ENCODE results near the gene RITA1. TPM values are rescaled to one million over a fixed set of nuclear protein-coding genes. Genes with fewer than 3 reads are reported as not detected.
"Not testable (repeated sequence)": the region's sequence is repeated elsewhere in the genome, so short reads cannot be mapped to it uniquely, and the experiment has no call there.

The RITA1 gene
- total RNA-seq, 4 donors from 2014 or later, result 12.3 to 21.4 (median 16.2) TPM

DNA sequence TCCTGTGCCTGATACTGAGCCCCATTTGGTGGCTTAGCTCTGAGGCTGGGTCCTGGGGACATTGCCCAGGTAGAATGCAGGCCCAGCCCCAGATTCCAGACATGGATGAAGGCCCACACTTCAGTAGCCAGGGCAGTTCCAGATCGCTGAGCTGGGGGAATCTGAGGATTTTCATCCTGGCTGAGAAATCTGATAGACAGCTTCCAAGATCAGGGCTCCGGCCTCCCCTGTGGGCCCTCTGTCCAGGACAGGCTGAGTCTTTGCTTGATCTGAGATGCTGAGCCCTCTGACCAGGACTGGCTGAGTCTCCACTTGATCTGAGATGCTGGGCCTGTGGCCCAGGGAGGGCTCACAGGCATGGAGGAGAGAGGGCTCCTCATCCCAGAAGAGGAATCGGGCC lies 46.7 kb upstream of the RITA1 start:
- Histone ChIP-seq H3K27me3 (peaks cover 0 to 54% (median 7%) of the 10 kb centered on the region in 4 donors), H3K36me3 (no peaks in the 10 kb centered on the region), H3K4me1 (peaks cover 0 to 10% (median 5%) of the 10 kb centered on the region in 4 donors), H3K9me3 (no peaks in the 10 kb centered on the region), H3K27ac (replicated peaks in 1 of 4) (no peak overlapping the region), H3K4me3 (no peak overlapping the region)
- DNase-seq (ENCODE audit: extremely low spot score), result no peak
- TF ChIP-seq POLR2AphosphoS5 (IDR thresholded peaks at IDR 0.05), result no peak
- TF ChIP-seq EP300 (IDR thresholded peaks at IDR 0.05), result no peak
- TF ChIP-seq, protein P1, sequence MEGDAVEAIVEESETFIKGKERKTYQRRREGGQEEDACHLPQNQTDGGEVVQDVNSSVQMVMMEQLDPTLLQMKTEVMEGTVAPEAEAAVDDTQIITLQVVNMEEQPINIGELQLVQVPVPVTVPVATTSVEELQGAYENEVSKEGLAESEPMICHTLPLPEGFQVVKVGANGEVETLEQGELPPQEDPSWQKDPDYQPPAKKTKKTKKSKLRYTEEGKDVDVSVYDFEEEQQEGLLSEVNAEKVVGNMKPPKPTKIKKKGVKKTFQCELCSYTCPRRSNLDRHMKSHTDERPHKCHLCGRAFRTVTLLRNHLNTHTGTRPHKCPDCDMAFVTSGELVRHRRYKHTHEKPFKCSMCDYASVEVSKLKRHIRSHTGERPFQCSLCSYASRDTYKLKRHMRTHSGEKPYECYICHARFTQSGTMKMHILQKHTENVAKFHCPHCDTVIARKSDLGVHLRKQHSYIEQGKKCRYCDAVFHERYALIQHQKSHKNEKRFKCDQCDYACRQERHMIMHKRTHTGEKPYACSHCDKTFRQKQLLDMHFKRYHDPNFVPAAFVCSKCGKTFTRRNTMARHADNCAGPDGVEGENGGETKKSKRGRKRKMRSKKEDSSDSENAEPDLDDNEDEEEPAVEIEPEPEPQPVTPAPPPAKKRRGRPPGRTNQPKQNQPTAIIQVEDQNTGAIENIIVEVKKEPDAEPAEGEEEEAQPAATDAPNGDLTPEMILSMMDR (IDR thresholded peaks at IDR 0.05), result no peak
- 88% methylated on average over 3 of the region's 3 CpGs for WGBS
- intact Hi-C loops (cut with DNase I), result no loop called here

DNA sequence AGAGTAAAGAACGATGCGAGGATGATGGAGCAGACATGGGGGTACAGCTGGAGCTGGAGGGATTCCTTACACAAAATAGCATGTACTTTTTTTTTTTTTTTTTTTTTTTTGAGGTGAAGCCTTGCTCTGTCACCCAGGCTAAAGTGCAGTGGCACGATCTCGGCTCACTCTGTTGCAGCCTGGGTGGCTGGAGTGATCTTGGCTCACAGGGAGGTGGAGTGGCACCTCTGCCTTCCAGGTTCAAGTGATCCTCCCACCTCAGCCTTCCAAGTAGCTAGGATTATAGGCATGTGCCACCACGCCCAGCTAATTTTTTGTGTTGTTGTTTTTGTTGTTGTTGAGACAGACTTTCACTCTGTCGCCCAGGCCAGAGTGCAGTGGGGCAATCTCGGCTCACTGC lies 44.8 kb upstream of the RITA1 start:
- Histone ChIP-seq H3K4me1 (peaks cover 0 to 5% (median 1%) of the 10 kb centered on the region in 4 donors), H3K27ac (replicated peaks in 1 of 4) (no peak overlapping the region), H3K9me3 (no peaks in the 10 kb centered on the region), H3K36me3 (no peaks in the 10 kb centered on the region), H3K4me3 (no peak overlapping the region), H3K27me3 (peaks cover 0 to 35% (median 0%) of the 10 kb centered on the region in 4 donors)
- TF ChIP-seq EP300 (IDR thresholded peaks at IDR 0.05) (no peak), POLR2AphosphoS5 (IDR thresholded peaks at IDR 0.05) (no peak), POLR2A (IDR thresholded peaks at IDR 0.05; ENCODE audit: low read depth) (no peak)
- TF ChIP-seq, protein P1 (IDR thresholded peaks at IDR 0.05), result no peak
- intact Hi-C loops (cut with DNase I), result no loop called here
- DNase-seq (ENCODE audit: extremely low spot score), result no peak
- WGBS, result 83% methylated on average over 7 of the region's 7 CpGs

DNA sequence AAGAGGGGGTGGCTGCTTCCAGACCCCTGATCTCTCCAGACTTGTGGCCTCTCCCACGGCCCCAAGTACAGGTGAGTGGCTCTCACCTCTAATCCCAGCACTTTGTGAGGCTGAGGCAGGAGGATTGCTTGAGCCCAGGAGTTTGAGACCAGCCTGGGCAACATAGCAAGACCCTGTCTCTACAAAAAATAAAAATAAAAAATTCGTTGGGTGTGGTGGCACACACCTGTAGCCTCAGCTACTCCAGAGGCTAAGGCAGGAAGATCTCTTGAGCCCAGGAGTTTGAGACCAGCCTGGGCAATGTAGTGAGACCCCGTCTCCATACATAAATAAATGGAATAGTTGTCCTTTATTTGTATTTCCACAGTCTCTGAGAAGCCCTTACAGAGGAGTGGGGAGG lies 43.8 kb upstream of the RITA1 start:
- H3K4me1 ChIP-seq; H3K4me3 ChIP-seq; H3K9me3 ChIP-seq; DNase-seq (ENCODE audit: extremely low spot score); intact Hi-C loops (cut with DNase I); H3K36me3 ChIP-seq: not testable (repeated sequence)
- 73% methylated on average over 3 of the region's 3 CpGs for WGBS
- Histone ChIP-seq H3K27me3 (peaks cover 0 to 25% (median 0%) of the 10 kb centered on the region in 4 donors), H3K27ac (replicated peaks in 1 of 4) (peak overlapping the region in 1 of 4 donors; percentile 40)

DNA sequence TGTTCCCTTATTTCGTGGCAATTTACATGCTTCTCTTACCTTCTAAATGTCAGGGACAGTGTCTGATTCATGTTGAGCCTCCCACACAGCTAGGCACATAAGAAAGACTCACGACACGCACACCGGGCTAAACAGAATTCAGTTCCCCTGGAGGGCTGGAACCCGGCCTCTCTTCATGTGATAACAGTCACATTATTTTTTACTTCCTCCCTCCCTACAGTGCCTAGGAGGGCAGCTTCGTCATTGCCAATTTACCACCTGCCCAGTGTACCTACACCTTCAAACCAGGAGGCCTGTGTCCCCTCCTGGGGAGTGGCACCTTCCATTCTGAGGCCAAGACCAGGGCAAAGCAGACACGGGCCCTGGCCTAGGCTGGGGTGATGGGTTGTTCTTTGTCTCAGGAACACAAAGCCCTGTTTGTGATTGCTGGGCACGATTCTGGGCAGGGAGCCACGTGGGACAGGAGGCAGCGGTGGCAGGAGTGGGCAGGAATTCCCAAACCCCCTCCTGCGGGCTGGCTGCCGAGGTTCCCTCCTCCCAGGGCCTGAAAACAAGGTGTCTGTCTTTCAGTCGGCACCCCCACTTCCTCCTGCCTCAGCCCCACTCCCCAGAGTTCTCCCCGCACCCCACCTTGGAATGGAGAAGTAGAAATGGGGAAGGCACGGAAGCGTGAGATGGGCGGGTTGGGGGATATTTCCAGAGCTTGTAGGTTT lies 43.2 kb upstream of the RITA1 start:
- H3K4me1 ChIP-seq, result no peaks in the 10 kb centered on the region
- H3K9me3 ChIP-seq, result peaks cover 0 to 6% (median 0%) of the 10 kb centered on the region in 4 donors
- TF ChIP-seq POLR2A (IDR thresholded peaks at IDR 0.05; ENCODE audit: low read depth), result no peak
- no peak for TF ChIP-seq POLR2AphosphoS5 (IDR thresholded peaks at IDR 0.05)
- TF ChIP-seq, protein P1 (IDR thresholded peaks at IDR 0.05), result no peak
- no peak for TF ChIP-seq EP300 (IDR thresholded peaks at IDR 0.05)
- intact Hi-C loops (cut with DNase I), result no loop called here
- peaks cover 0 to 19% (median 0%) of the 10 kb centered on the region in 4 donors for H3K27me3 ChIP-seq
- H3K4me3 ChIP-seq, result no peak overlapping the region
- peak overlapping the region in 3 of 4 donors; percentile 33 to 40 (median 35) for H3K27ac ChIP-seq (replicated peaks in 1 of 4)
- no peak for DNase-seq (ENCODE audit: extremely low spot score)
- 70% methylated on average over 17 of the region's 17 CpGs for WGBS
- no peaks in the 10 kb centered on the region for H3K36me3 ChIP-seq

DNA sequence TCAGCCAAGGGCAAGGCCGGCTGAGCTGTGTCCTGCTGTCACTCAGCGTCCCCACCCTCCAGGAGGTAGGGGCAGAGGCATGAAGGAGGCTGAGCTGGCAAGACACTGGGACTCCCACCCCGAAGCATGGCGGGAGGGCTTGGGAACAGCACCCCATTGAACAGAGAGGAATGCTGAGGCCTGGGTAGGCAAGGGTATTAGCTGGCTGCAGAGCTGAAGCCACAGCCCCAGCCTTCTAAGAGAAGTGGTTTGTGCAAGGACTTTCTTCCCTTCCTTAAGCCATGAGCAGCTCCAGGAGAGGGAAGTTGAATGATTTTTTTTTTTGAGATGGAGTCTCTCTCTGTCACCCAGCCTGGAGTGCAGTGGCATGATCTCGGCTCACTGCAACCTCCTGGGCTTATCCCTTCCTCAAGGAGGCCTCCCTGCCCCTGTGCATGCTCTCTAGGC lies 42.6 kb upstream of the RITA1 start:
- Histone ChIP-seq H3K4me3 (no peak overlapping the region), H3K36me3 (no peaks in the 10 kb centered on the region), H3K27me3 (peaks cover 0 to 13% (median 0%) of the 10 kb centered on the region in 4 donors), H3K9me3 (peaks cover 0 to 6% (median 0%) of the 10 kb centered on the region in 4 donors), H3K4me1 (no peaks in the 10 kb centered on the region), H3K27ac (replicated peaks in 1 of 4) (peak overlapping the region in 1 of 4 donors; percentile 35)
- intact Hi-C loops (cut with DNase I), result no loop called here
- DNase-seq (ENCODE audit: extremely low spot score), result no peak
- TF ChIP-seq, protein P1 (IDR thresholded peaks at IDR 0.05), result no peak
- no peak for TF ChIP-seq EP300 (IDR thresholded peaks at IDR 0.05)
- TF ChIP-seq POLR2A (IDR thresholded peaks at IDR 0.05; ENCODE audit: low read depth), result no peak
- no peak for TF ChIP-seq POLR2AphosphoS5 (IDR thresholded peaks at IDR 0.05)
- WGBS, result 67% methylated on average over 5 of the region's 5 CpGs

Data from esophagus muscularis mucosa (tissue), 4 donors.